ENCODE measurements around the gene TBC1D7.
A peak's percentile ranks its signal among the peaks of the same experiment; 100 is the strongest.

TBC1D7 gene

DNA sequence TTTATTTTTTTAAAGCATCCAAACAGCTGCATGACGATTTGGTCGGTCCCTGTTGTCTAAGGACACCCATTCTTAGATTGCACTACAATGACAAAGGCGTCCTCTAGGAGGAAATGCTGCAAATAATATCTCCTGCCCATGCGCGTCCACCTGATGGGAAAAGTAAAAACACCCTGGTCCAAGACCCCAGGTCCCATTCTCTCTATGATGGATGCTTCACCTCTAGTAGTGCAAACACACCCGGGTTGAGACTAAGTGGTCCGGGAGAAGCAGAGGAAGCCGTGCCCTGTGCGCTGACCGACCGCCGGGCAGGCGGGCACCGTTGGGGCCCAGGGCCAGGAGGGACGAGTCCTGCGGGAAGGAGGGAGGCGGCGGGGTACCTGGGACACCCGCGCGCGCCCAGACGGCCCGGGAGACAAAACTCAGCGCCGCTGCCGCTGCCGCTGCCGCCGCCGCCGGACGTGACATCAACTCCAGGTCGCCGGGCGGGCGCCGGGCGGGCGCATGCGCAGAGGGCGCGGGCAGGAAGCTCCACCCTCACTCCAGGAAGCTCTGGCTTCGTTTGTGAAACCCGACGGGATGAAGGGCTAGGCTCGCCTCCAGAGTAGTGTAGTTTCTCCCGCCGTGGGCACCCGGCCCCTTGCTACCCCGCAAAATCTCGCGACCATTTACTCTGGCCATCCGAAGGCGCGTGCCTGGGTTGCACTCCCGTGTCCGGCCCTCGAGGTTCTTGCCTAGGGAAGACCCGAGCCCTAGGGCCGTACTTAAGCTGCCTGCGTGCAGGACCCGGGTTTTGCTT is at the start of gene TBC1D7:
Gene TBC1D7, minus strand, starts transcription at position 462 of the 799 bp plus-strand sequence. CDS start 1,639 bp downstream, outside the sequence.
- H3K27me3 ChIP-seq (replicated peaks; ENCODE audit: control insufficient read depth, insufficient read depth, low read length), result no peaks in the 10 kb centered on the region
- DNase-seq (ENCODE audit: extremely low read depth, insufficient read length), result peak; percentile 97
- no peaks in the 10 kb centered on the region; the same call in none of the 2 replicates for H3K36me3 ChIP-seq (ENCODE audit: control insufficient read depth, insufficient read depth, low read length)
- TF ChIP-seq CTCF (IDR thresholded peaks at IDR 0.05; ENCODE audit: insufficient read depth, low read length, poor library complexity, severe bottlenecking), result no peak
- H3K4me3 ChIP-seq (replicated peaks; ENCODE audit: low read depth, low read length), result peak within 1 kb of the TSS; percentile 81

- no peaks in the 10 kb centered on the region for H3K36me3 ChIP-seq (ENCODE audit: control insufficient read depth, insufficient read depth, low read length)
- no peak for TF ChIP-seq CTCF (IDR thresholded peaks at IDR 0.05; ENCODE audit: insufficient read depth, low read length, poor library complexity, severe bottlenecking)
- no peak overlapping the region for H3K4me3 ChIP-seq (replicated peaks; ENCODE audit: low read depth, low read length)
- no peak for DNase-seq (ENCODE audit: extremely low read depth, insufficient read length)
- H3K27me3 ChIP-seq (replicated peaks; ENCODE audit: control insufficient read depth, insufficient read depth, low read length), result no peaks in the 10 kb centered on the region
Measured at GRCh38 chr6:13377054-13377758, 48.9 kb upstream of the TBC1D7 start.

DNA sequence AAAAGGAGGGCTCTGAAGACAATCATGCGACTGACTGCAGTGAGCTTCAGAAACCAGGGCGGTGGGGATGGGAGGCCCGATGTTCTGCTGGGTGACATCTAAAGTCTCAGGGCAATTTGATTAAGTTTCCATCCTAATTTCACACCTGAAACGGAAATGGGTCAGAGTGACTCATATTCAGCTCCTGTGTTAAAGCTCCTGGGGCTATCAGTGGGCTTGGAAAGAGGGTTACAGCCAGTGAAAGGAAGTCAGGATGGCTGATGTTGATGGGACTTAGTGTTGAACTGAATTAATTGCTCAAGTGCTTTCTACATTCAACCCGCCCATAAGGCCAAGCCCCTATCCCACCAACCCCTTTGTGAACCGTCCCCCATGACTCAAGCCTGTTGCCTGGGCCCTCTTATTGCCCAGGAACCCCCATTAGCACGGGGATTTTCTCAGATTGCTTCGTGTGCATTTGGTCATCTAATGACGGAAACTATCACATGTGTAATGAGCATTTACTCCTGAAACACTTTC is 47.1 kb upstream of the TBC1D7 start:
- Histone ChIP-seq H3K4me3 (replicated peaks; ENCODE audit: low read depth, low read length) (no peak overlapping the region), H3K27me3 (replicated peaks; ENCODE audit: control insufficient read depth, insufficient read depth, low read length) (no peaks in the 10 kb centered on the region), H3K36me3 (ENCODE audit: control insufficient read depth, insufficient read depth, low read length) (peaks cover 2% of the 10 kb centered on the region; the same call in 1 of the 2 replicates)
- TF ChIP-seq CTCF (IDR thresholded peaks at IDR 0.05; ENCODE audit: insufficient read depth, low read length, poor library complexity, severe bottlenecking), result no peak
- peak; percentile 71 for DNase-seq (ENCODE audit: extremely low read depth, insufficient read length)

DNA sequence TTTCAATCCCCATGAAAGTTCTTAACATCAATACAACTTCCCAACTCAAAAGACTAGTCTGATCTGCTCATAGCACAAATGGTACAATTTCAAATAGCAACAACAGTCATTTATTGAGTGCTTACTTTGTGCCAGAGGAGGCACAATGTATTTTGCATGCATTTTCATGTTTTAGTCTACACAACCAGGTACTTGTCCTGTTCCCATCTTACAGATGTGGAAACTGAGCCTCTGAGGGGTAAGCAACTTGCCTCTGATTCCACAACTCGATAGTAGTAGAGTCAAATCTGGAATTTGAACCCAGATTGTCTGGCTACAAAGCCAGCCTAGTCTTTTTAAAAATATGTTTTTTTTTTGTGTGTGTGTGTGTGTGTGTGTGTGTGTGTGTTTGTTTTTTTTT is 45.6 kb upstream of the TBC1D7 start:
- H3K27me3 ChIP-seq (replicated peaks; ENCODE audit: control insufficient read depth, insufficient read depth, low read length), result no peaks in the 10 kb centered on the region
- no peak overlapping the region for H3K4me3 ChIP-seq (replicated peaks; ENCODE audit: low read depth, low read length)
- DNase-seq (ENCODE audit: extremely low read depth, insufficient read length), result no peak
- no peak for TF ChIP-seq CTCF (IDR thresholded peaks at IDR 0.05; ENCODE audit: insufficient read depth, low read length, poor library complexity, severe bottlenecking)
- peaks cover 2% of the 10 kb centered on the region; the same call in 1 of the 2 replicates for H3K36me3 ChIP-seq (ENCODE audit: control insufficient read depth, insufficient read depth, low read length)

DNA sequence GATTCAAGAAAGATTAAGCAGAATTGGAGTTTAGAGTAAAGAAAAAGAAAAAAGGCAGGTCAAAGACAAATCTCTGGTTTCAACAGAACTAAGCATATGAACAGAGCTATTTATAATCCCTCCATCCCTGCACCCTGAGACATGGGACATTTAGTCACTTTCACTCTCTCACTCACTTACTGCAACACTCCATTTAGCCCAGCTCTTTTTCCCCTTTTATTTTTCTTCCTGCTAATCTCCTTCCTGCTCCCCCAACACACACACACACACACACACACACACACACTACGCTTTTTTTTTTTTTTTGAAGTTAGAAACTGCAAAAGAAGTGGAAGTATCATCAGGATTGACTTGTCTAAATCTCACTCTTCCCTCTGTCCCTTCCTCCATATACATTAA is 45.1 kb upstream of the TBC1D7 start:
- peaks cover 2% of the 10 kb centered on the region; the same call in 1 of the 2 replicates for H3K36me3 ChIP-seq (ENCODE audit: control insufficient read depth, insufficient read depth, low read length)
- no peaks in the 10 kb centered on the region for H3K27me3 ChIP-seq (replicated peaks; ENCODE audit: control insufficient read depth, insufficient read depth, low read length)
- no peak for DNase-seq (ENCODE audit: extremely low read depth, insufficient read length)
- TF ChIP-seq CTCF (IDR thresholded peaks at IDR 0.05; ENCODE audit: insufficient read depth, low read length, poor library complexity, severe bottlenecking), result no peak
- H3K4me3 ChIP-seq (replicated peaks; ENCODE audit: low read depth, low read length), result no peak overlapping the region
